Limb (tissue), 2 donors: ENCODE data around the gene LAPTM4A.

Experiments used
- DNase-seq, 2 donors: peaks; one replicate each; pipeline ENCODE4 v3.0.0-alpha.2; 2016; ENCODE audit errors: extremely low spot score in 2 of 2

LAPTM4A gene

GRCh38 chr2:20019747-20020146, 31.7 kb downstream of the LAPTM4A start:
- DNase-seq: no peak

- no peak for DNase-seq
Measured at GRCh38 chr2:20018601-20019152, 32.8 kb downstream of the LAPTM4A start.

GRCh38 chr2:20016346-20016745, 35.1 kb downstream of the LAPTM4A start:
- DNase-seq: no peak

GRCh38 chr2:20015482-20016083, 35.8 kb downstream of the LAPTM4A start:
- peak in 1 of 2 donors; percentile 59 for DNase-seq

GRCh38 chr2:20013126-20013849, 38.1 kb downstream of the LAPTM4A start:
- DNase-seq: peak in 1 of 2 donors; percentile 48

GRCh38 chr2:20012282-20013125, 38.9 kb downstream of the LAPTM4A start, which contains the start of gene MATN3:
Gene MATN3, minus strand, starts transcription at chr2:20012668. Its CDS starts 37 bp downstream, at chr2:20012631.
- peak in 1 of 2 donors; percentile 70 for DNase-seq

- DNase-seq: no peak
Measured at GRCh38 chr2:20012032-20012281, 39.5 kb downstream of the LAPTM4A start.

GRCh38 chr2:20011276-20012031, 40.0 kb downstream of the LAPTM4A start:
- no peak for DNase-seq

- no peak for DNase-seq
Measured at GRCh38 chr2:20008703-20009102, 42.7 kb downstream of the LAPTM4A start.

GRCh38 chr2:20005891-20006470, 45.4 kb downstream of the LAPTM4A start:
- DNase-seq: no peak

- no peak for DNase-seq
Measured at GRCh38 chr2:20005067-20005627, 46.3 kb downstream of the LAPTM4A start.

- no peak for DNase-seq
Measured at GRCh38 chr2:20001361-20001863, 50.0 kb downstream of the LAPTM4A start.

- DNase-seq: no peak
Measured at GRCh38 chr2:19993731-19994130, 57.7 kb downstream of the LAPTM4A start.

GRCh38 chr2:19991895-19992294, 59.5 kb downstream of the LAPTM4A start:
- no peak for DNase-seq

GRCh38 chr2:19990416-19990728, 61.1 kb downstream of the LAPTM4A start:
- no peak for DNase-seq

- DNase-seq: peak; percentile 88 to 94
Measured at GRCh38 chr2:19989667-19990415, 61.6 kb downstream of the LAPTM4A start, which contains the start of gene WDR35. Gene WDR35, minus strand, starts transcription at chr2:19990105. Its CDS starts 90 bp downstream, at chr2:19990015.

- DNase-seq: no peak
Measured at GRCh38 chr2:19989342-19989666, 62.1 kb downstream of the LAPTM4A start.

GRCh38 chr2:19988600-19988999, 62.8 kb downstream of the LAPTM4A start:
- no peak for DNase-seq

- no peak for DNase-seq
Measured at GRCh38 chr2:19987936-19988335, 63.5 kb downstream of the LAPTM4A start.
